RPMI7951 (cell line): ENCODE data around the gene TAF1B. TPM values are rescaled to one million over a fixed set of nuclear protein-coding genes. Genes with fewer than 3 reads are reported as not detected.
A peak's percentile ranks its signal among the peaks of the same experiment; 100 is the strongest.
"Not testable (repeated sequence)": the region's sequence is repeated elsewhere in the genome, so short reads cannot be mapped to it uniquely, and the experiment has no call there.

Experiments
- DNase-seq: peaks from one replicate; pipeline ENCODE4 v3.0.0-alpha.2; 2012; ENCODE audit warnings: low read depth
- total RNA-seq: library from RNA; depleted of rRNA; stranded (reverse); fragments of >200 nt; shearing (Covaris generic); gene quantifications from 2 replicates; pipeline ENCODE4 v1.2.3, GENCODE V29; 2014

Gene TAF1B
- total RNA-seq, 1 experiment from 2014 or later, result 49.6 TPM

- no peak for DNase-seq
Observed at GRCh38 chr2:9879455-9880194, 36.4 kb downstream of the TAF1B start.

GRCh38 chr2:9883897-9884296 lies 40.6 kb downstream of the TAF1B start:
- no peak for DNase-seq

- no peak for DNase-seq
Observed at GRCh38 chr2:9884436-9884835, 41.2 kb downstream of the TAF1B start.

- DNase-seq, result no peak
Observed at GRCh38 chr2:9885036-9885684, 41.9 kb downstream of the TAF1B start.

- no peak for DNase-seq
Observed at GRCh38 chr2:9887513-9887912, 44.2 kb downstream of the TAF1B start.

- no peak for DNase-seq
Observed at GRCh38 chr2:9889812-9890261, 46.6 kb downstream of the TAF1B start.

- DNase-seq, result no peak
Observed at GRCh38 chr2:9892236-9892635, 49.0 kb downstream of the TAF1B start.

- peak; percentile 47 for DNase-seq
Observed at GRCh38 chr2:9895669-9896590, 52.7 kb downstream of the TAF1B start.

- peak; percentile 93 for DNase-seq
Observed at GRCh38 chr2:9897331-9897737, 54.1 kb downstream of the TAF1B start.

- no peak for DNase-seq
Observed at GRCh38 chr2:9897846-9898245, 54.6 kb downstream of the TAF1B start.

- no peak for DNase-seq
Observed at GRCh38 chr2:9905413-9905812, 62.1 kb downstream of the TAF1B start.

GRCh38 chr2:9907402-9907801 lies 64.1 kb downstream of the TAF1B start:
- no peak for DNase-seq

GRCh38 chr2:9908639-9909038 lies 65.4 kb downstream of the TAF1B start:
- DNase-seq, result no peak

GRCh38 chr2:9909106-9909505 lies 65.8 kb downstream of the TAF1B start:
- peak; percentile 8 for DNase-seq

GRCh38 chr2:9910699-9911098 lies 67.4 kb downstream of the TAF1B start:
- no peak for DNase-seq

GRCh38 chr2:9912468-9912867 lies 69.2 kb downstream of the TAF1B start:
- no peak for DNase-seq

- DNase-seq, result peak; percentile 88
Observed at GRCh38 chr2:9914384-9915065, 71.3 kb downstream of the TAF1B start.

GRCh38 chr2:9918275-9918674 lies 75.0 kb downstream of the TAF1B start:
- no peak for DNase-seq

- DNase-seq, result no peak
Observed at GRCh38 chr2:9919512-9919911, 76.2 kb downstream of the TAF1B start.

GRCh38 chr2:9927020-9927419 lies 83.7 kb downstream of the TAF1B start:
- DNase-seq, result not testable (repeated sequence)

GRCh38 chr2:9937258-9937657 lies 94.0 kb downstream of the TAF1B start:
- DNase-seq, result no peak

GRCh38 chr2:9937968-9938367 lies 94.7 kb downstream of the TAF1B start:
- no peak for DNase-seq
